Measurements from ENCODE around the gene NFKBIB. TPM values are rescaled to one million over a fixed set of nuclear protein-coding genes. Genes with fewer than 3 reads are reported as not detected.
A peak's percentile ranks its signal among the peaks of the same experiment; 100 is the strongest.

NFKBIB gene
- total RNA-seq, 1 donor from 2014 or later = 8.3 TPM

DNA sequence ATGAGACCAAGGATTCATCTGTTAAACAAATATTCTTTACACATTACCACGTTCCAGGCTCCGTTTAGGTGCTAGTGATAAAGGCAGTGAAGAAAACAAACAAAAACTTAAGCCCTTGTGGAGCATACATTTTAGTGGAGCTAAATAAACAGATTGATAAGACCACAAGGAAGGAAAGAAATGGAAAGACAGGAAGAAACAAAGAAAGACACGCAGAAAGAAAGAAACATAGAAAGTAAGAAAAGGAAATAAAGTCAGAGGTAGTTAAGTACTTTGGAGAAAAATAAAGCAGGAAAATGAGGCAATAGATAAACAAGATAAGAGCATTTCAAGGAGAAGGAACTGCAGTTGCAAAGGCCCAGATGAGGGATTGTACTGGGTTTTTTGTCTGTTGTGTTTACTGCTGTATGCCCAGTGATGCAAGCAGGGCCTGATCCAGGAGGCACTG lies 998 bp downstream of the NFKBIB start:
- Histone ChIP-seq H3K4me1 (peaks cover 11% of the 10 kb centered on the region), H3K9me3 (ENCODE audit: low read depth) (no peaks in the 10 kb centered on the region), H3K79me2 (ENCODE audit: low read depth) (peaks cover 16% of the 10 kb centered on the region), H3K27ac (no peak overlapping the region), H3K9ac (peak overlapping the region; percentile 28), H3K4me2 (peak overlapping the region; percentile 81), H2AFZ (replicated peaks) (peak overlapping the region; percentile 47), H3K27me3 (peaks cover 11% of the 10 kb centered on the region), H3K4me3 (peak overlapping the region; percentile 60), H3K36me3 (no peaks in the 10 kb centered on the region), H4K20me1 (ENCODE audit: low read depth) (no peaks in the 10 kb centered on the region), H3F3A (ENCODE audit: low read depth) (peaks cover 11% of the 10 kb centered on the region)
- Mint-ChIP-seq H3K4me3 (peak overlapping the region; percentile 88), H3K36me3 (peaks cover 3% of the 10 kb centered on the region), H3K9me3 (no peaks in the 10 kb centered on the region), H3K27ac (peak overlapping the region; percentile 1), H3K27me3 (ENCODE audit: insufficient read depth, low read depth) (peaks cover 7% of the 10 kb centered on the region), H3K4me1 (peaks cover 11% of the 10 kb centered on the region)
- TF ChIP-seq EZH2 (IDR thresholded peaks at IDR 0.05) (no peak), EZH2phosphoT487 (IDR thresholded peaks at IDR 0.05) (no peak)
- TF ChIP-seq, protein P1, sequence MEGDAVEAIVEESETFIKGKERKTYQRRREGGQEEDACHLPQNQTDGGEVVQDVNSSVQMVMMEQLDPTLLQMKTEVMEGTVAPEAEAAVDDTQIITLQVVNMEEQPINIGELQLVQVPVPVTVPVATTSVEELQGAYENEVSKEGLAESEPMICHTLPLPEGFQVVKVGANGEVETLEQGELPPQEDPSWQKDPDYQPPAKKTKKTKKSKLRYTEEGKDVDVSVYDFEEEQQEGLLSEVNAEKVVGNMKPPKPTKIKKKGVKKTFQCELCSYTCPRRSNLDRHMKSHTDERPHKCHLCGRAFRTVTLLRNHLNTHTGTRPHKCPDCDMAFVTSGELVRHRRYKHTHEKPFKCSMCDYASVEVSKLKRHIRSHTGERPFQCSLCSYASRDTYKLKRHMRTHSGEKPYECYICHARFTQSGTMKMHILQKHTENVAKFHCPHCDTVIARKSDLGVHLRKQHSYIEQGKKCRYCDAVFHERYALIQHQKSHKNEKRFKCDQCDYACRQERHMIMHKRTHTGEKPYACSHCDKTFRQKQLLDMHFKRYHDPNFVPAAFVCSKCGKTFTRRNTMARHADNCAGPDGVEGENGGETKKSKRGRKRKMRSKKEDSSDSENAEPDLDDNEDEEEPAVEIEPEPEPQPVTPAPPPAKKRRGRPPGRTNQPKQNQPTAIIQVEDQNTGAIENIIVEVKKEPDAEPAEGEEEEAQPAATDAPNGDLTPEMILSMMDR (IDR thresholded peaks at IDR 0.05) = no peak
- DNase-seq (ENCODE audit: low spot score) = no peak

DNA sequence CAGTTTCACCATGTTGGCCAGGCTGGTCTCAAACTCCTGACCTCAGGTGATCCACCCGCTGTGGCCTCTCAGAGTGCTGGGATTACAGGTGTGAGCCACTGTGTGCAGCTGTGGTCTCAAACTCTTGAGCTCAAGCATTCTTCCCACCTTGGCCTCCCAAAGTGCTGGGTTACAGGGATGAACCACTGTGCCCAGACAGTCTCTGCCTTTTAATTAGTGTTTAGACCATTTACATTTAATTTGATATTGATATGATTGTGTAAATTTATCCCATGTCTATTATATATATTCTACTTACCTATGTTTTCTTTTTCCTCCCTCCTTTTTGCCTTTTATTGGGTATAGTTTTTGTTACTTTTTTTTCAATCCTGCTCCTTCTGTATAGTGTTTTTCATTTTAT lies 1.9 kb downstream of the NFKBIB start:
- H4K20me1 ChIP-seq (ENCODE audit: low read depth) = no peaks in the 10 kb centered on the region
- TF ChIP-seq EZH2 (IDR thresholded peaks at IDR 0.05) = no peak
- no peak for TF ChIP-seq EZH2phosphoT487 (IDR thresholded peaks at IDR 0.05)
- TF ChIP-seq, protein P1 (IDR thresholded peaks at IDR 0.05) = no peak
- Mint-ChIP-seq H3K9me3 (no peaks in the 10 kb centered on the region), H3K36me3 (peaks cover 3% of the 10 kb centered on the region), H3K27me3 (ENCODE audit: insufficient read depth, low read depth) (peaks cover 7% of the 10 kb centered on the region), H3K4me3 (peak overlapping the region; percentile 36), H3K27ac (no peak overlapping the region), H3K4me1 (peaks cover 11% of the 10 kb centered on the region)
- H3K4me3 ChIP-seq = no peak overlapping the region
- H3K9ac ChIP-seq = no peak overlapping the region
- H3F3A ChIP-seq (ENCODE audit: low read depth) = peaks cover 11% of the 10 kb centered on the region
- H3K4me2 ChIP-seq = no peak overlapping the region
- no peak overlapping the region for H3K27ac ChIP-seq
- peaks cover 11% of the 10 kb centered on the region for H3K27me3 ChIP-seq
- H3K36me3 ChIP-seq = no peaks in the 10 kb centered on the region
- no peak overlapping the region for H2AFZ ChIP-seq (replicated peaks)
- no peak for DNase-seq (ENCODE audit: low spot score)
- no peaks in the 10 kb centered on the region for H3K9me3 ChIP-seq (ENCODE audit: low read depth)
- peaks cover 11% of the 10 kb centered on the region for H3K4me1 ChIP-seq
- H3K79me2 ChIP-seq (ENCODE audit: low read depth) = peaks cover 16% of the 10 kb centered on the region

DNA sequence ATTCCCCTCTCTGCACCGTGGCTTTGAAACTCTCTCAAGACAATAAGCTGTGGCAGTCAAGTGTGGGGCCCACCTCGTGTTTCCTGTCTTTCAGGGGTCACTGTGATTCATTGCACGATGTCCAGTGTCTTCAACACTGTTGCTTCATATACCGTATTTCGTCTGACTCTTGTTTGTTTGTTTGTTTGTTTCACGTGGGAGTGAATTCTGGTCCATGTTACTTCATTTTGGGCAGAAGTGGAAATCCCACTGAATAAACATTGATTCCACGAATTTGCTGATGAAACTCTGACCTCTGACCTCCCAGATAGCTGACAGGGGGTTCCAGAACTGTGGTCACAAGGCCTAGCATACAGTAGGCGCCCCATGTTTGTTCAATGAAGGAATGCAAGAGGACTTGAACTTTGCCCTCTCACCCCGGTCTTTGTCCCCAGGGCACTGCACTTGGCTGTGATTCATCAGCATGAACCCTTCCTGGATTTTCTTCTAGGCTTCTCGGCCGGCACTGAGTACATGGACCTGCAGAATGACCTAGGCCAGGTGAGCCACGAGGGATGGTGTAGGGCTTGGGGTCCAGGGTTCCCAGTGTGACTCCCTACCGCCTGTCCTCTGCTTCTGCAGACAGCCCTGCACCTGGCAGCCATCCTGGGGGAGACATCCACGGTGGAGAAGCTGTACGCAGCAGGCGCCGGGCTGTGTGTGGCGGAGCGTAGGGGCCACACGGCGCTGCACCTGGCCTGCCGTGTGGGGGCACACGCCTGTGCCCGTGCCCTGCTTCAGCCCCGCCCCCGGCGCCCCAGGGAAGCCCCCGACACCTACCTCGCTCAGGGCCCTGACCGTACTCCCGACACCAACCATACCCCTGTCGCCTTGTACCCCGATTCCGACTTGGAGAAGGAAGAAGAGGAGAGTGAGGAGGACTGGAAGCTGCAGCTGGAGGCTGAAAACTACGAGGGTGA lies 5.1 kb downstream of the NFKBIB start:
- TF ChIP-seq EZH2phosphoT487 (IDR thresholded peaks at IDR 0.05) (no peak), EZH2 (IDR thresholded peaks at IDR 0.05) (no peak)
- TF ChIP-seq, protein P1 (IDR thresholded peaks at IDR 0.05) = no peak
- no peak overlapping the region for H3K4me3 ChIP-seq
- H2AFZ ChIP-seq (replicated peaks) = no peak overlapping the region
- H3K27me3 ChIP-seq = no peaks in the 10 kb centered on the region
- Mint-ChIP-seq H3K36me3 (peaks cover 9% of the 10 kb centered on the region), H3K4me1 (peaks cover 3% of the 10 kb centered on the region), H3K9me3 (no peaks in the 10 kb centered on the region), H3K27me3 (ENCODE audit: insufficient read depth, low read depth) (peaks cover 3% of the 10 kb centered on the region), H3K4me3 (no peak overlapping the region), H3K27ac (no peak overlapping the region)
- DNase-seq (ENCODE audit: low spot score) = no peak
- H3F3A ChIP-seq (ENCODE audit: low read depth) = peaks cover 4% of the 10 kb centered on the region
- H3K9me3 ChIP-seq (ENCODE audit: low read depth) = no peaks in the 10 kb centered on the region
- H3K79me2 ChIP-seq (ENCODE audit: low read depth) = peaks cover 16% of the 10 kb centered on the region
- H3K9ac ChIP-seq = no peak overlapping the region
- H3K4me2 ChIP-seq = no peak overlapping the region
- peaks cover 7% of the 10 kb centered on the region for H3K4me1 ChIP-seq
- H3K36me3 ChIP-seq = no peaks in the 10 kb centered on the region
- no peak overlapping the region for H3K27ac ChIP-seq
- no peaks in the 10 kb centered on the region for H4K20me1 ChIP-seq (ENCODE audit: low read depth)

All from neural progenitor cell (in vitro differentiated cells).